Raji (cell line): ENCODE measurements around the gene HYAL2.
A peak's percentile ranks its signal among the peaks of the same experiment; 100 is the strongest.

Experiments
- POLR2A ChIP-seq: IDR thresholded peaks from 2 replicates; pipeline ENCODE4 v1.6.1; 2011; ENCODE audit warnings: low read depth, low read length, control low read depth; ENCODE audit not compliant: insufficient read depth

HYAL2 gene

DNA sequence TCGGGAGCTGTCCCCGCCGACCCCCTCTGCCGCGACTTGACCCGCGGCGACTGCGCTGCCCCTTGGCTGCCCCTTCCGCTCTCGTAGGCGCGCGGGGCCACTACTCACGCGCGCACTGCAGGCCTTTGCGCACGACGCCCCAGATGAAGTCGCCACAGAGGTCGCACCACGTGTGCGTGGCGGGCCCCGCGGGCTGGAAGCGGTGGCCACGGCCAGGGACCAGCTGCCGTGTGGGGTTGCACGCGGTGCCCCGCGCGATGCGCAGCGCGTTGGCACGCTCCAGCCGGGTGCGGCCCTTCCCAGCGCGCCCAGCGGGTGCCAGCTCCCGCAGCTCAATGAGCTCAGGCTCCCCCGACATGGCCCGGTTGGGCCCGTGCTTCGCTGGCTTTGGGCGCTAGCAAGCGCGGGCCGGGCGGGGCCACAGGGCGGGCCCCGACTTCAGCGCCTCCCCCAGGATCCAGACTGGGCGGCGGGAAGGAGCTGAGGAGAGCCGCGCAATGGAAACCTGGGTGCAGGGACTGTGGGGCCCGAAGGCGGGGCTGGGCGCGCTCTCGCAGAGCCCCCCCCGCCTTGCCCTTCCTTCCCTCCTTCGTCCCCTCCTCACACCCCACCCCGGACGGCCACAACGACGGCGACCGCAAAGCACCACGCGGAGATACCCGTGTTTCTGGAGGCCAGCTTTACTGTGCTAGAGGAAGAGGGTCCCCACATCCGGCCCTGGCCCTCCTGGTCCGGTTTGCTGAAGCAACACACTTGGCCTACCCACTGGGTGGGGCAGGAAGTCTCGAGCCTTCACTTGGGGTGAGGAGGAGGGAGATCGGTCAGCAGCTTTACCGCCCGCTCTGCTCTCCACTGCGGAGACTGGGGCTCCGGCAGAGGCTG, 18.1 kb upstream of the HYAL2 start, which contains the start of gene RASSF1:
Gene RASSF1, minus strand, starts transcription at position 389 of the 882 bp plus-strand sequence. Its CDS starts 31 bp downstream, at position 358.
- TF ChIP-seq POLR2A, result 0 out of 2 replicates have a peak, but pooled peaks have one; percentile 27

DNA sequence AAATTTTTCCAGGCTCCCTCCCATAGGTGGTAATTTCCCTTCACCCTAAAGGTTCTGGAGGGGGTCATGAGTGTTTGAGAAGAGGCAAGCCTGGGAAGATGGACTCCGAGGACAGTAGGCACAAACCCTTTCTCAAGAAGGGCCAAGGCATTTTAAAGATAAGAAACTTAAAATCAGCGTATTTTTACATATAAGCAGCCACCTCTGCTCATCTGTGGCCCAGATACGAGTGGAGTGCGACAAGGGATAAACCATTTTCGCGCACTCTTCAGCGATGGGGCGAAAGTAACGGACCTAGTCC, 17.6 kb upstream of the HYAL2 start:
- TF ChIP-seq POLR2A, result no peak

DNA sequence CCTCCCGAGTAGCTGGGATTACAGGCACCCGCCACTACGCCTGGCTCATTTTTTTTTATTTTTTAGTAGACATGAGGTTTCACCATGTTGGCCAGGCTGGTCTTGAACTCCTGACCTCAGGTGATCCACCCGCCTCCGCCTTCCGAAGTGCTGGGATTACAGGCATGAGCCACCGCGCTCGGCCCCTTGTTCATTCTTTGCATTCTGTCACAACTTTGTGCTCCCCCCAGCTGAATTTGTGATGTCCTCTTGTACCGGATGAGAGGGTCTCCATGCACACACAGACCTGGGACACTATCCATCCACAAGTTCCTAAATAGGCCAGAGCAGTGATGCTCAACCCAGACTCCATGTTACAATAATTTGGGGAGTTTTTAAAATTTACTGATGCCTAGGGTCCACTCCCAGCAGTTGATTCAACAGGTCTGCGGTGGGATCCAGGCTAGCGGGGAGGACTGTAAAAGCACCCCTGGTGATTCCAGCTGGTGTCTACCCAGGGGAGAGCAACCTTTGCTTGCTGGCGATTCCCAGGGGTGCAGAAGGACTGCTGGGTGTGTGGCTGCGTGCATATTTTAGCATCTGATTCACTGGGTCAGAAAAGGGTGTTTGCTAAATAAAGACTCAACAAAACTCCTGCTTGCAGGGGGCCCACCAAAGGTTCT, 17.1 kb upstream of the HYAL2 start:
- TF ChIP-seq POLR2A, result no peak

DNA sequence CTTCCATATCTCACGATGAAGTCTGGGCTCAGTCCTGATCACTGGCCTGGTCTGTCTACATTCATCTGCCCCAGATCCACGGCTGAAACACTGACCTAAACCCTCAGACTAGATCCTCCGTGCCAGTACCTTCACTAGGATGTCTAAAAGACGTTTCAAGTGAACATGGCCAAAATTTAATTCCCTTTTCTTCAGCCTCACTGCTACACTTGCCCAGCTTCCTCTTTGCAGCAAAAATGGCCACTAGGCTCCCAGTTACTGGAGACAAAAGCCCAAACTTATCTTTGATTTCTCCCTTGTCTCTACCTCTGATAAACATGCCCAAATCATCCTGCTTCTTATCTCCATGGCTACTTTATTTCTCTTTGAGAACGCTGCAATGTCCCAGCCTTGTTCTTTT, 16.4 kb upstream of the HYAL2 start:
- no peak for TF ChIP-seq POLR2A

DNA sequence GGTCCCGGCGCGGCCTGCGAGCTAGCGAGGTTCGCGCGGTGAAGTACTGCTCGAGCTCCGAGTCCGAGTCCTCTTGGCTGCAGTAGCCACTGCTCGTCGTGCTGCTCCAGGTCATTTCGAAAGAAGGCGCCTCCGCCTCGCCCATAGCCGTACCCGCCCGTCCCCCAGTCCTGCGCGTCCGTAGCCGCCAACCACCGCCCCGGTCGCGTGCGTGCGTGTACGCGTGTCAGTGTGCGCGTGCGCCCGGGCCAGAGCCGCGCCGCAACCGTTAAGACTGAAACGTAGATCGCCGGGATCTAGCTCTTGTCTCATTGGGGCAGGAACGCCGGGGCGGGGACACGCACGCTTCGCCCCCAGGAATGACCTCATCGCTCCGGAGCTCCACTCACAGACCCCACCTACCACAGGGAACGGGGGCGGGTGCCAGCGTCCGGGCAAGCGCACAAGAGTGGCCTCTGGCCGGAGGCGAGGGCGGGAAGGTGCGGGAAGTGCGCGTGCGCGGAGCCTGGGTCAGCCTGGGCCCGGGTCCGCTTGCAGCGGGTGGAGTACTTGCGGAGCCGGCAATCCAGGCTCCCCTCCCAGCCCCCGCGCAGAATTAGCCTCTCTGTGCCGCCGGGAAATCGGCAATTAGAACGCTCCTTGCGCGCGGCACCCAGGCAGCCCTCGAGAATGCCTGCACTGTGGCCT, 14.8 kb upstream of the HYAL2 start:
- TF ChIP-seq POLR2A, result peak; percentile 83

DNA sequence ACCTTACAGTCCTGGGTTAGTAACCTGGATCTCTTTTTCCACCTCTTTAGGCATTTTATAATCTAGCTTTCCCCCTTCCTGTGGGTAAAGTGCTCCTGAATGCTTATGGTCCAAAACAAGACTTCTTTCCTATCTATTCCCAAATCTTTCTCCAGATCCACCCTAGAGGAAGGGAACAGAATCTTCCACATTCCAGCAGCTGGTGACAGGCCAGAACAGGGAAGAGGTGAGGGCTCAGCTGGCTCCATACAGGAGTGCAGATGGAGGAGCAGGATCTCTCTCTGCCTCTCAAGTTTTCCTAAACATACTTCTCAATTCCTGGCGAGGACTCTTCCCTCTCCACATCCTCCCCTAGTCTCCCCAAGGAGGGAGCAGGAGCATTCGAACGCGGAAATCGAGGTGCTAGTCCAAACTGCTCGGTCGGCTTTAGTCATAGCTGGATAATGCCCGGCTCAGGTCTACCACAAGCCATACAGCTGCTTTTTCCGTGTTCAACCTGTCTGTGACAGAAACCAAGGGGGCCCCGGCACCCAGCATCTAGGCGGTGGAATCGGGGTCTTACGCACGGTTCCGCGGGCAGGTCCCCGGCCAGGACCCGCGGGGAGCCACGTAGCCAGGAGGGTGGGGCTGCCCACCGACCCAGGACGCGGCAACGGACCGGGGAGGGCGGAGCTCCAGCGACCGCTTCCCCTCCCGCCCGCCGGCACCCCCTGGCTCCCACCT, 14.1 kb upstream of the HYAL2 start:
- no peak for TF ChIP-seq POLR2A

DNA sequence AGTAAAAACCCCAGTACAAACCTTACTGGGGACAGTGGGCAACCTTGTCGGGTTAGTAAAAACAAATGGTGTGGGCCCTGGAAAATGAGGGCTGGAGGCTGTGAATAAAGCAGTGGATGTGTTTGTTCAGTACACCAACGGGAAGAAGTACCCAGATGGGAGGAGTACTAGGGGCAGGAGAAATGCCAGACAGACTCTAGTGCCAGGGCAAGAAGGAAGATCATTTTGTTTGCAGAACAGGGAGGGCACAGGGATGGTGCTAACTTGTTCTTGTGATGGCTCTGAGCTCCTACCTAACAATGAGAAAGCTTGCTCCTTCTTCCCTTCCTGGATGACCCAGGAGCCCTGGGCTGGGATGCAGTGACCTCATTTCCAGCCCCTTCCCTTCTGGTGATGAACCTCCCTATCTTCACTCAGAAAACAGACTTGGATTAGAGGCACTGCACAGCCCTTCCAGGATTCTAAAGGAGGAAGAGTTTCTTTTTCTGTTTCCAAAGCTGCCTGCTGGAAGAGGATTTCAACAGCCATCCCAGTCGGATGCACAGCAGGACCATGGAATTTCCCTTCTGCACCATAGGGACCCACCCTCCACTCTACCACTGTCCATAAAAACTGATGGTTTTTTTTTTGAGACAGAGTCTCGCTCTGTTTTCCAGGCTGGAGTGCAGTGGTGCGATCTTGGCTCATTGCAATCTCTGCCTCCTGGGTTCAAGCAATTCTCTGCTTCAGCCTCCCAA, 12.0 kb upstream of the HYAL2 start:
- TF ChIP-seq POLR2A, result no peak

DNA sequence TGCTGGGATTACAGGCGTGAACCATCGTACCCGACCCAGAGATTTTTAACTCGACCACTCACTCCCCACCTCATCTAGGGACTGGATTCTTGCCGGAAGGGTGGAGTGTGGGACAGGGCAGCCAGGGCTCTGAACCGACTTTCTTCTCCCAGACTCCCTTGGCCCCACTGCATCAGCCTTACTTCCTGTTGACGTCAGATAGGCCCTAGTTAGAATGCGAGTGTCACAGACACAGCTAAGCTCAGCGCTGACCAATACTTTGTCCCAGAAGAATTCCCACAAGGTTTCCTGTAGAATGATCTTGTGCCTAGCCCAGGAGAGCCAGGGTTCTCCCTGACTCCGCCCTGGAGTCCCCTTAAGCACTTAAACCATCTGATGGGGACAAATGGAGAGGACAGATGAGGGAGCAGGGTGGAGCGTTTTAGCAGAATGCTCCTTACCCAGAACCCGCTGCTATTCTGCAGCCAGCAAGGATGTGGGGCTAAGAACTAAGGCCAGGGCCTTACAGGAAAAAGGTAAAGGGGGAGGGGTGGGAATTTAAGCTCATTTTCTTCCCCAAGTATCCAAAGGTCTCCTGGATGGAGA, 11.3 kb upstream of the HYAL2 start:
- no peak for TF ChIP-seq POLR2A

DNA sequence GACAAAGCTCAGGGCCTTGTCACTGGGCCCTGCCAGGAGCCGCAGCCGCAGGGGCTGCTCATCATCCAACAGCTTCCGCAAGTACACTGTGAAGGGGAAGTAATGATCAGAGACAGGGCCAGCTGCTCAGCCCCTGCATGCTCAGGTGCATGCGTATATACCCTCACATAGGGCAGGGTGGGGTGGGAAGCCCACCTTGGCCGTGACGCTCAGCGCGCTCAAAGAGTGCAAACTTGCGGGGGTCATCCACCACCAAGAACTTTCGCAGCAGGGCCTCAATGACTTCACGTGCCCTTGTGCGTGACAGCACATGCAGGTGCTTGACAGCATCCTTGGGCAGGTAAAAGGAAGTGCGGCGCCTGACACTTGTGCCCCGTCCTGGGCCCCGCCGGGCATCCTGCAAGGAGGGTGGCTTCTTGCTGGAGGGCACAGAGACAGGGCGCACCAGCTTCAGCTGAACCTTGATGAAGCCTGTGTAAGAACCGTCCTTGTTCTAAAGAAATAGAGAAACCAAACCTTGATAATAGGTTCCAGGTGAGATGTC, 8.9 kb upstream of the HYAL2 start:
- no peak for TF ChIP-seq POLR2A

DNA sequence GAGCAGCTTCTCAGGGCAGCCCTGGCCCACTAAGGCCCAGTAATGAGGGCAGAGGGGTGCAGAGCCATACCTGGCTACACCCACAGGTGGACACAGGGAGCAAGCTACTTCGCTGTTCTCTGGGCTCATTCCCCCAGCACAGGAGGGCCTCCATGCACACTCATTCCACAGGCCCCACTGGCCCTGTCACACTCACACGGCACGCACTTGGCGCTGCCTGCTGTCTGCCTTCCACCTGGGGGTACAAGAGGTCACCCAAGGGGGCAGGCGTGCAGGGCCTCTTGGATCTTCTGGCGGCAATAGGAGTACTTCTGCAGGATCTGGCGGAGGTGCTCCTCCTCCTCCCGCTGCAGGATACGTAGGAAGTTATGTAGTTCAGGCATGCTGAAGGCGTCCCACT, 7.8 kb upstream of the HYAL2 start:
- no peak for TF ChIP-seq POLR2A

DNA sequence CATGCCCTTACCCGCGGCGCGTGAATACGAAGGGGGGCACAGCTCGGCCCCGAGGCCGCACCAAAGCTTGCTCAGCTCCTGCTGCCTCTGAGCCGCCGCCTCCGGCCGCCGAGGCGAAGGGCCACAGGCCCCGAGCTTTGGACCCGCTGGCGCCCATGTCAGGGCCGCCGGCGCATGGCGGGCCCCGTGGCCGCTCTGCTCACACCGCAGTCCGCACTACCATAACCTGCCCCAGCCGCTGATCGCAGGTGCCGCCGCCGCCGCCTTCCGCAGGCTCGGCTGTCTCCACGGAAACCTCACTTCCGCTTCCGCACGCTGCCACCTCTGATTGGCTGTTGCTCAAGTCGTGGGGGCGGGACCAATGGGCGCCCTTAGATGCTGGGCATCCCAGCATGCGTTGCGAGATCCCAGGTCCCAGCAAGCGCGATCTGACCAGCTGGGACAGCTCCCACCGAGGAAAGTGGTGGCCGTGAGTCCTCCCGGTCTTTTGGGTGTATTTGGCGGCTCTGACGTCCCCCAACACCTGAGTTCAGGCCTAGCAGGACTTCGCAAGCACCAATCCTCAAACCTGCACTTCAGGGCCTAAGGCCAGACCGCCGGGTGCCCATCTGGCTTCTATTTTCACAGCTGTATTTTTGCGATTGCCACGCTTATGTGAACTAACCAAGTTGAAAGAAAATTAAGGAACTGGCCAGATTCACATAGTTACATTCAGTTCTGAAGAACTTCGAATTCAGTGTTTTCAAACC, 5.6 kb upstream of the HYAL2 start, which contains the start of gene TUSC2:
Gene TUSC2, minus strand, starts transcription at position 281 of the 749 bp plus-strand sequence. Its CDS starts 124 bp downstream, at position 157.
- TF ChIP-seq POLR2A, result peak; percentile 80

DNA sequence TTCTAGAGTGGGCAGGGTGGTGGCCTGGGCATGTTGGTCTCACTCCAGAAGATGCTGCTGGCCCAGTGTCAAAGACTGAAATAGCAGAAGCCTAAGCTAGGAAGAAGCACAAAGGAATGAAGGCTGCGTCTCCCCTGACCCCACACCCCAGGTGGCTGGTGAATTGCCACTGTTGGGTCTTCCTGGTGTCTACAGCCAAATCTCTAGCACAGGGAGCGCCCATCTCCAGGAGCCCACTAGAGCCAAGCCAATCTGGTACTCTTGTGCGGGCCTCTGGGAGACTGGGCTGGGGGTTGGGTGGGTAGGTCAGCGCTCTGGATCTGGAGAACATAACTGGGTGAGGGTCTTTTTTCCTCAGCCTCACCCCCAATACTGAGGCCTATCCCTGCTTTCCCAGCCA, 4.6 kb upstream of the HYAL2 start:
- TF ChIP-seq POLR2A, result no peak

DNA sequence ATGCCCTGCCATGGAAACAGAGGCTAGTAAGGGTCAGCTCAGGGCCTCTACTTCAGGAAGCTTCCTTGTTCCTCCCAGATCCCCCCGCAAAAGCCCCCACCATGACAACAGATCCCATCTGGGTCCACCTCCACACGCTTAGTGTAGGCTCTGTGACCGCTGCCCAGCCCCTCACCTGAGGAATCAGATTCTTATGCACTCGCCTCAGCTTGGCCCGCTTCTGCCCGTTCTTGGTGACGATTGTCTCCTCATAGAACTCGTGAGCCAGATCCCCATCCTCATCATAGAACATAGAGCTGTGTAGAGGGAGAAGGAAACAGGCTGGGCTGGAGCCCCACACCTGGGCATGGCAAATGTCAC, 3.6 kb upstream of the HYAL2 start:
- TF ChIP-seq POLR2A, result no peak
